Upper lobe of right lung (tissue), 1 donor: ENCODE results near the gene ROBO3. TPM values are rescaled to one million over a fixed set of nuclear protein-coding genes. Genes with fewer than 3 reads are reported as not detected.

ENCODE experiments used
- ATAC-seq: fragments of 200-7000 bp; cut with Tn5 transposase; one replicate; pipeline ENCODE4 v1.9.1; 2020; ENCODE audit warnings: mild to moderate bottlenecking, moderate library complexity
- DNase-seq: peaks from one replicate; pipeline ENCODE4 v3.0.0-alpha.2; 2020
- H3K27ac ChIP-seq: fragments of 200-600 bp; one replicate; pipeline ENCODE4 v1.8.0; 2022
- H3K27me3 ChIP-seq: fragments of 200-600 bp; one replicate; pipeline ENCODE4 v1.8.0; 2022; ENCODE audit warnings: mild to moderate bottlenecking
- H3K36me3 ChIP-seq: fragments of 200-600 bp; one replicate; pipeline ENCODE4 v1.8.0; 2022
- H3K4me1 ChIP-seq: fragments of 200-600 bp; one replicate; pipeline ENCODE4 v1.8.0; 2022
- H3K4me3 ChIP-seq: fragments of 200-600 bp; one replicate; pipeline ENCODE4 v1.8.0; 2022; ENCODE audit warnings: mild to moderate bottlenecking
- H3K9me3 ChIP-seq: fragments of 200-600 bp; one replicate; pipeline ENCODE4 v1.8.0; 2022
- intact Hi-C: fragments of 100-400 bp; cut with DNase I; formaldehyde crosslinking; loops from one replicate; pipeline ENCODE4 v1.11.0; 2022
- total RNA-seq: library from RNA; stranded (reverse); fragmentation: NEBNext Ultra II Directional; extraction: Animal tissue kit (Norgen Biotek cat#: 25700); gene quantifications from one replicate; pipeline ENCODE4 v1.2.1, GENCODE V29; 2021
- TF ChIP-seq, protein P1 (sequence below): fragments of 200-600 bp; IDR thresholded peaks from one replicate; pipeline ENCODE4 v1.8.0; 2022; ENCODE audit warnings: antibody characterized with exemption
- donor health status: DM: no; HTN: yes; CAD: no; lungs with severe emphysema.

The ROBO3 gene
- total RNA-seq, 1 donor from 2014 or later: 12.6 TPM

DNA sequence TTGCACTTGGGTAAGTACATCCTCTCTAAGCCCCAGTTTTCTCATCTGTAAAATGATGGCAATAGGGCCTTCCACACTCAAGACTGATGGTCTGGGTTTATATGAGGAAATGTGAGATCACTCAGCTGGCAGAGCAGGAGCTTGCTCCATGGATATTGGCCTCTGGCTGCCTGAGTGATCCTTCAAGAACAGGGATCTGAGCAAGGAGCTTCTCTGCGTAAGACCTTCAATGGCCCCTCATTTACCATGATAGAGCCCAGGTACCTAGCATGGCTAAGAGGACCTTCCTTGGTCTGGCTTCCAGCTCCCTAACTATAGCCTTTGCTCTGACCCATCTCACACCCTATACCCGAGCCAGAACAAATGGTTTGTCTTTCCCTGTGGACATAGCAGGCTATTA, 26.9 kb downstream of the ROBO3 start:
- Histone ChIP-seq H3K4me1 (peaks cover 56% of the 10 kb centered on the region), H3K9me3 (no peaks in the 10 kb centered on the region), H3K4me3 (no peak overlapping the region), H3K36me3 (no peaks in the 10 kb centered on the region), H3K27me3 (no peaks in the 10 kb centered on the region), H3K27ac (peak overlapping the region; percentile 13)
- TF ChIP-seq, protein P1, sequence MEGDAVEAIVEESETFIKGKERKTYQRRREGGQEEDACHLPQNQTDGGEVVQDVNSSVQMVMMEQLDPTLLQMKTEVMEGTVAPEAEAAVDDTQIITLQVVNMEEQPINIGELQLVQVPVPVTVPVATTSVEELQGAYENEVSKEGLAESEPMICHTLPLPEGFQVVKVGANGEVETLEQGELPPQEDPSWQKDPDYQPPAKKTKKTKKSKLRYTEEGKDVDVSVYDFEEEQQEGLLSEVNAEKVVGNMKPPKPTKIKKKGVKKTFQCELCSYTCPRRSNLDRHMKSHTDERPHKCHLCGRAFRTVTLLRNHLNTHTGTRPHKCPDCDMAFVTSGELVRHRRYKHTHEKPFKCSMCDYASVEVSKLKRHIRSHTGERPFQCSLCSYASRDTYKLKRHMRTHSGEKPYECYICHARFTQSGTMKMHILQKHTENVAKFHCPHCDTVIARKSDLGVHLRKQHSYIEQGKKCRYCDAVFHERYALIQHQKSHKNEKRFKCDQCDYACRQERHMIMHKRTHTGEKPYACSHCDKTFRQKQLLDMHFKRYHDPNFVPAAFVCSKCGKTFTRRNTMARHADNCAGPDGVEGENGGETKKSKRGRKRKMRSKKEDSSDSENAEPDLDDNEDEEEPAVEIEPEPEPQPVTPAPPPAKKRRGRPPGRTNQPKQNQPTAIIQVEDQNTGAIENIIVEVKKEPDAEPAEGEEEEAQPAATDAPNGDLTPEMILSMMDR: no peak
- intact Hi-C loops: no loop called here
- ATAC-seq (no peak), DNase-seq (no peak)

DNA sequence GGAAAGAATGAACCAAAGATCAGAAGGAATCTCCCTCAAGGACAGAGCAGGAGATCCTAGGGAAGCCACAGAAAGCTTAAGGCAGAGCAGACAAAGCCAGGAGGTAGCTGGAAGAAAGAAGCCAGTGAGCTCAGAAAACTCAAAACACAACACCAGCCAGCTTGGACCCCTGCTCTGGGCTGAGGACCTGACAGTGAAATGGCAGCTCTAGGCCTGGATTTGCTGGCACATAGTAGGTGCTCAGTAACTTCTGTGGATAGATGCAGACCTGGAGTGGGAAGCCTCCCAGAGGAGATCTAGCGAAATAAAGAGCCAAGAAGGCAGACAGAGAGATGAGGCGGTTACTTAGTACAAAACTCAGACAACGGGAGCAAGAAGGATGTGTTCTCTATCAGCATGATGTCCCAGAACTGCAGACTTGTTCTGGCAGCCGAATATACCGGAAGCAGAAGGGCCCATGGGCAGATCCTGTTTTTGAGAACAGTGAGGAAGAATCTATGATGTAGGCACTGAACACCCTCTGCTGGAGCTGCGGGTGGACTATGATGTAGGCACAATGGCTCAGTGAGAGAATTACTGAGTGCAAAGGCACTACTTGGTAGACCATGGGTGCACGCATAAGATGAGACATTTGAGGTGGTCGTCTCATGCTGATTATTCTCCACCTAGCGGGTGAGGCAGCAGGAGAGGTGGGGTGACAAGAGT, 27.7 kb downstream of the ROBO3 start:
- intact Hi-C loops: no loop called here
- peak; percentile 49 for ATAC-seq
- H3K4me1 ChIP-seq: peaks cover 56% of the 10 kb centered on the region
- no peaks in the 10 kb centered on the region for H3K27me3 ChIP-seq
- no peak overlapping the region for H3K4me3 ChIP-seq
- H3K9me3 ChIP-seq: no peaks in the 10 kb centered on the region
- TF ChIP-seq, protein P1: no peak
- H3K36me3 ChIP-seq: no peaks in the 10 kb centered on the region
- no peak for DNase-seq
- peak overlapping the region; percentile 53 for H3K27ac ChIP-seq

DNA sequence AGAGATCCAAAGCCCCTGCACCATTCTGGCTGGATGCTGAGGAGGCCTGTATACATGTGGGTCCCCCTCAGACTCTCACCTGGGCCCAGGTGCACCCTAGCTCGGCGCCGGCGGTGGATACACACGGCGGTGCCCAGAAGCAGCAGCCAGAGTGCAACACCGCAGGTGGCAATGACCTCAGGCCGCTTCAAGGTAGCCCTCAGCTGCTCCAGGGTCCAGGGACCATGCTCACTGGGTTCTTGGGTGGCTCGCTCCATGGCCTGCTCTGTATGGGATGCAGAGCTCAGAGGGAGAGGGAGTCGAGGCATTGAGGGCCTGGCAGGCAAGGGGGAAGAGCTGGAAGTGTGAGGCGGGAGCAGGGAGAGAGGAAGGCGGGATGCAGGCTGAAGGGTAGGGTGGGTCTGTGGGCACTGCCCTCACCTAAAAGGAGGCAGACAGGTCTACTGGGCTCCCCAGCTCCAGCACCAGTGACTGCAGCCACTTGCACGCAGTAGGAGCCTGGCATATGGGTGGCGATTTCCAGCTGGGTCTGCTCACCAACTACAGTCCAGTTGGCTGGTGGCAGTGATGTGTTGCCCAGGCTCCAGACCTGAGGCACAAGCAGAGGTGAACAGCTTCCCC, 28.7 kb downstream of the ROBO3 start:
- TF ChIP-seq, protein P1: no peak
- peak overlapping the region; percentile 11 for H3K27ac ChIP-seq
- ATAC-seq (no peak), DNase-seq (no peak)
- intact Hi-C loops: no loop called here
- peaks cover 46% of the 10 kb centered on the region for H3K4me1 ChIP-seq
- H3K36me3 ChIP-seq: no peaks in the 10 kb centered on the region
- no peak overlapping the region for H3K4me3 ChIP-seq
- H3K9me3 ChIP-seq: no peaks in the 10 kb centered on the region
- no peaks in the 10 kb centered on the region for H3K27me3 ChIP-seq

DNA sequence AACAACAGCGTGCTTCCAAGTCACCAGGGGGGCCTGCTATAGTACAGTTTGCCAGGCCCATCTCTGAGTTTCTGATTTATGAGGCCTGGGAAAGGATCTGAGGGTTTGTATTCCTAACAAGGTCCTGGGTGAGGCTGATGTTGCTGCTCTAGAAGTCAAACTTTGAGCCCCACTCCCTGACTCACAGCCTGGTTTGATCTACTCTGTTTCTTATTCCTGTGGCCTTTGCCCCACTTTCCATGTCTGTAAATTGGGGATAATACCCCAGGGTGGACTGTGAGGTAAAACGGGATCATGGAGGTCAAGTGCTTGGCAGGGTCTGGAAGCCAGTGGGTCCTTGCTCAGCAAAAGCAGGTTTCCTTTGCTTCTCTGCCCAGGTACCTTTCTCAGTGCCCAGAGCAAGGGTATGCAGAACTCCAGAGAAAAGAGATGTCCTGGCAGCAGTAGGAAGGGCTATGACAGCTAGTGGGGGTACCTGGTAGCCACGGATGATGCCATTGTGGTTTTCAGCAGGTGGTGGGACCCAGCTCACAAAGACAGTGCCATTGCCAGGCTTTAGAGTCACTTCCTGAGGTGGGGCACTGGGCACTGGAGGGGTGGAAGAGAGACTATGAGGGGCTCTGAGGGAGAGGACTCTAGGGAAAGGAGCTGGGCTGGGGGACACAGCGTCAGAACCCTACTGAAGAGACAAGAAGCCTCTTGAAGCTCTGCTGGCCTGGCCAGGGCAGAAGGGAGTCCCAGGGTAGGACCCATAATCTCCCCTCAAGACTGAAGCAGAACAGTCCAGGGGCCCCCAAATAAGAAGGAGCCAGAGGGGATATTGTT, 29.6 kb downstream of the ROBO3 start:
- intact Hi-C loops: no loop called here
- Histone ChIP-seq H3K36me3 (no peaks in the 10 kb centered on the region), H3K9me3 (no peaks in the 10 kb centered on the region), H3K4me1 (peaks cover 46% of the 10 kb centered on the region), H3K4me3 (peak overlapping the region; percentile 50), H3K27ac (peak overlapping the region; percentile 79), H3K27me3 (no peaks in the 10 kb centered on the region)
- DNase-seq: no peak
- no peak for ATAC-seq
- TF ChIP-seq, protein P1: no peak

DNA sequence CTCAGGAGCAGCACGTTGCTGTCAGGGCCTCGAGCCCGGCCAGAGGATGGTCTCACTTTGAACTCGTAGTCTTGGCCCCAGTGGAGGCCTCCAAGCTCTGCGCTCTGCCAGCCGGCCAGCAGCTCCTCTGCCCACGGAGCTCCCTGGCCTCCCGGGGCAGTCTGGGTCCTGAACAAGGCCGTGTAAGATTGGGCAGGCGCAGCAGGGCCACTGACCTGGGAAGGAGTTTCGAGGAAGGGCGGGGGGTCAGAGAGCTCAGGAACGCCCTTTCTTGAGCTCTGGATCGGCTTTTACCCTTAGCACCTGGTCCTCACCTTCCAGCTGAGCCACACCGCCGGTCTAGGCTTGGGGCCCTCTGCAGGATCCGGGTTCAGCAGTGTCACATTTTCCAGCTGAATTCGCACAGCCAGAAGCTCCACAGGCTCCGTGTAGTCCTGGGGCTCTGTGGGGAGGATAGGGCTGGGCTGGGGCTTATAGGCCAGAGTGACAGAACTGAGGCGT, 30.3 kb downstream of the ROBO3 start:
- Histone ChIP-seq H3K4me1 (peaks cover 44% of the 10 kb centered on the region), H3K4me3 (peak overlapping the region; percentile 50), H3K9me3 (no peaks in the 10 kb centered on the region), H3K36me3 (no peaks in the 10 kb centered on the region), H3K27me3 (no peaks in the 10 kb centered on the region), H3K27ac (peak overlapping the region; percentile 79)
- DNase-seq (no peak), ATAC-seq (no peak)
- TF ChIP-seq, protein P1: no peak
- intact Hi-C loops: no loop called here
